Breast epithelium (tissue), 3 donors: ENCODE results near the gene CABP4.
"Not testable (repeated sequence)": the region's sequence is repeated elsewhere in the genome, so short reads cannot be mapped to it uniquely, and the experiment has no call there.

Experiments
- POLR2A ChIP-seq: fragments of 450-650 bp; IDR thresholded peaks from one replicate; pipeline ENCODE4 v1.6.1; 2016; ENCODE audit warnings: antibody characterized with exemption, mild to moderate bottlenecking, moderate library complexity
- POLR2AphosphoS5 ChIP-seq, 3 donors: sonication (generic); formaldehyde crosslinking; IDR thresholded peaks; one replicate each; pipeline ENCODE4 v1.6.1; 2017; ENCODE audit warnings: antibody characterized with exemption in 3 of 3
- TF ChIP-seq, protein P1 (sequence below), 3 donors: fragments of 450-650 bp; IDR thresholded peaks; one replicate each; pipeline ENCODE4 v1.5.1; 2016 to 2017; ENCODE audit warnings: antibody characterized with exemption in 3 of 3, mild to moderate bottlenecking in 3 of 3, moderate library complexity in 3 of 3

- TF ChIP-seq, protein P1, sequence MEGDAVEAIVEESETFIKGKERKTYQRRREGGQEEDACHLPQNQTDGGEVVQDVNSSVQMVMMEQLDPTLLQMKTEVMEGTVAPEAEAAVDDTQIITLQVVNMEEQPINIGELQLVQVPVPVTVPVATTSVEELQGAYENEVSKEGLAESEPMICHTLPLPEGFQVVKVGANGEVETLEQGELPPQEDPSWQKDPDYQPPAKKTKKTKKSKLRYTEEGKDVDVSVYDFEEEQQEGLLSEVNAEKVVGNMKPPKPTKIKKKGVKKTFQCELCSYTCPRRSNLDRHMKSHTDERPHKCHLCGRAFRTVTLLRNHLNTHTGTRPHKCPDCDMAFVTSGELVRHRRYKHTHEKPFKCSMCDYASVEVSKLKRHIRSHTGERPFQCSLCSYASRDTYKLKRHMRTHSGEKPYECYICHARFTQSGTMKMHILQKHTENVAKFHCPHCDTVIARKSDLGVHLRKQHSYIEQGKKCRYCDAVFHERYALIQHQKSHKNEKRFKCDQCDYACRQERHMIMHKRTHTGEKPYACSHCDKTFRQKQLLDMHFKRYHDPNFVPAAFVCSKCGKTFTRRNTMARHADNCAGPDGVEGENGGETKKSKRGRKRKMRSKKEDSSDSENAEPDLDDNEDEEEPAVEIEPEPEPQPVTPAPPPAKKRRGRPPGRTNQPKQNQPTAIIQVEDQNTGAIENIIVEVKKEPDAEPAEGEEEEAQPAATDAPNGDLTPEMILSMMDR (IDR thresholded peaks at IDR 0.05), result not testable (repeated sequence)
- TF ChIP-seq POLR2A; POLR2AphosphoS5 (IDR thresholded peaks at IDR 0.05): not testable (repeated sequence)
Observed at GRCh38 chr11:67485873-67486361, 30.8 kb downstream of the CABP4 start.
